Psoas muscle (tissue), 8 donors: ENCODE measurements around the gene CNTRL. TPM values are rescaled to one million over a fixed set of nuclear protein-coding genes. Genes with fewer than 3 reads are reported as not detected.
A peak's percentile ranks its signal among the peaks of the same experiment; 100 is the strongest.

Experiments
- ATAC-seq, 4 donors: fragments of 200-7000 bp; cut with Tn5 transposase; one replicate each; pipeline ENCODE4 v1.9.1; 2020; ENCODE audit warnings: moderate library complexity in 3 of 4, mild to moderate bottlenecking in 2 of 4
- DNase-seq, 2 donors: peaks; one replicate each; pipeline ENCODE4 v3.0.0-alpha.2; 2020
- H3K27ac ChIP-seq: fragments of 200-600 bp; one replicate; pipeline ENCODE4 v1.8.0; 2022
- H3K27me3 ChIP-seq, 3 donors: fragments of 200-600 bp in 1 of 3; one replicate each; pipeline versions ENCODE4 v1.6.1 to v1.8.0; 2013 to 2022; ENCODE audit warnings: low read length in 2 of 3, mild to moderate bottlenecking in 2 of 3, moderate library complexity in 1 of 3; ENCODE audit not compliant: insufficient read depth in 3 of 3
- H3K36me3 ChIP-seq, 2 donors: fragments of 200-600 bp in 1 of 2; one replicate each; pipeline versions ENCODE4 v1.6.1 to v1.8.0; 2013 to 2022; ENCODE audit warnings: low read depth in 1 of 2, mild to moderate bottlenecking in 1 of 2, moderate library complexity in 1 of 2; ENCODE audit not compliant: insufficient read depth in 1 of 2
- H3K4me1 ChIP-seq: fragments of 200-600 bp; one replicate; pipeline ENCODE4 v1.8.0; 2022
- H3K4me3 ChIP-seq: fragments of 200-600 bp; one replicate; pipeline ENCODE4 v1.8.0; 2022; ENCODE audit warnings: mild to moderate bottlenecking
- H3K9me3 ChIP-seq: fragments of 200-600 bp; one replicate; pipeline ENCODE4 v1.8.0; 2022
- WGBS, 3 donors: extraction: QIAGEN DNeasy Blood & Tissue Kit; methylation state at CpG; one replicate each; pipeline versions ENCODE4 v1.1.6 to v1.1.7; 2013; 5-methylcytosine and 5-hydroxymethylcytosine counted together
- intact Hi-C, 2 donors: fragments of 100-400 bp; cut with DNase I; formaldehyde crosslinking; loops; one replicate each; pipeline versions ENCODE4 v1.11.0 to v1.14.2; 2022
- polyA plus RNA-seq, 3 donors: library from polyadenylated mRNA; stranded (reverse); fragments of 200-250 nt; gene quantifications; one replicate each; pipeline ENCODE4 v1.2.3, GENCODE V29; 2013
- total RNA-seq, 4 donors: library from RNA; stranded (reverse); fragmentation: NEBNext Ultra II Directional in 2 of 4; extraction: Animal tissue kit (Norgen Biotek cat#: 25700) in 2 of 4; gene quantifications; one replicate each; pipeline versions ENCODE4 v1.2.1 to v1.2.4, GENCODE V29; 2021 to 2023
- TF ChIP-seq, protein P1 (sequence below): fragments of 200-600 bp; IDR thresholded peaks from one replicate; pipeline ENCODE4 v1.8.0; 2022; ENCODE audit warnings: antibody characterized with exemption
- donor health status: healthy with polysubstance abuse.
- donor health status: DM: no; HTN: no; CAD: no; lungs with moderate emphysema.
- donor health status: Bipolar disorder and iron deficiency.
- donor health status: healthy.
- donor health status: DM: yes; HTN: yes; CAD: no.
- donor health status: DM: no; HTN: no; CAD: no.
- donor health status: DM: no; HTN: no; CAD: no.
- donor health status: DM: yes; HTN: yes; CAD: no.

The CNTRL gene
- total and polyA plus RNA-seq, 7 donors, result 1.00 to 2.4 (median 1.3) TPM

- no peaks in the 10 kb centered on the region for H3K4me1 ChIP-seq
- no peak overlapping the region for H3K4me3 ChIP-seq
- 67 to 88% (median 72%) methylated on average over 2 of the region's 2 CpGs for WGBS, 3 donors
- intact Hi-C loops, result no loop called here
- no peaks in the 10 kb centered on the region for H3K9me3 ChIP-seq
- no peaks in the 10 kb centered on the region for H3K27me3 ChIP-seq
- no peak overlapping the region for H3K27ac ChIP-seq
- no peaks in the 10 kb centered on the region for H3K36me3 ChIP-seq
- DNase-seq (no peak), ATAC-seq (no peak)
- TF ChIP-seq, protein P1, sequence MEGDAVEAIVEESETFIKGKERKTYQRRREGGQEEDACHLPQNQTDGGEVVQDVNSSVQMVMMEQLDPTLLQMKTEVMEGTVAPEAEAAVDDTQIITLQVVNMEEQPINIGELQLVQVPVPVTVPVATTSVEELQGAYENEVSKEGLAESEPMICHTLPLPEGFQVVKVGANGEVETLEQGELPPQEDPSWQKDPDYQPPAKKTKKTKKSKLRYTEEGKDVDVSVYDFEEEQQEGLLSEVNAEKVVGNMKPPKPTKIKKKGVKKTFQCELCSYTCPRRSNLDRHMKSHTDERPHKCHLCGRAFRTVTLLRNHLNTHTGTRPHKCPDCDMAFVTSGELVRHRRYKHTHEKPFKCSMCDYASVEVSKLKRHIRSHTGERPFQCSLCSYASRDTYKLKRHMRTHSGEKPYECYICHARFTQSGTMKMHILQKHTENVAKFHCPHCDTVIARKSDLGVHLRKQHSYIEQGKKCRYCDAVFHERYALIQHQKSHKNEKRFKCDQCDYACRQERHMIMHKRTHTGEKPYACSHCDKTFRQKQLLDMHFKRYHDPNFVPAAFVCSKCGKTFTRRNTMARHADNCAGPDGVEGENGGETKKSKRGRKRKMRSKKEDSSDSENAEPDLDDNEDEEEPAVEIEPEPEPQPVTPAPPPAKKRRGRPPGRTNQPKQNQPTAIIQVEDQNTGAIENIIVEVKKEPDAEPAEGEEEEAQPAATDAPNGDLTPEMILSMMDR, result no peak
Observed at GRCh38 chr9:121207371-121207940, 132.7 kb downstream of the CNTRL start.

GRCh38 chr9:121210536-121210935 lies 135.8 kb downstream of the CNTRL start:
- WGBS, 3 donors, result 85 to 95% (median 89%) methylated on average over 5 of the region's 5 CpGs
- H3K4me1 ChIP-seq, result no peaks in the 10 kb centered on the region
- no peak for DNase-seq
- H3K27ac ChIP-seq, result no peak overlapping the region
- H3K27me3 ChIP-seq, result no peaks in the 10 kb centered on the region
- H3K9me3 ChIP-seq, result no peaks in the 10 kb centered on the region
- H3K36me3 ChIP-seq, result no peaks in the 10 kb centered on the region
- intact Hi-C loops, result loop anchor here (5.0 kb wide), 2 partner anchors 57 to 107 kb away; partner anchors contain the start of gene GSN (in 1 of the 2)
- no peak for ATAC-seq
- TF ChIP-seq, protein P1, result no peak
- H3K4me3 ChIP-seq, result no peak overlapping the region

- Histone ChIP-seq H3K27me3 (no peaks in the 10 kb centered on the region), H3K27ac (no peak overlapping the region), H3K4me3 (no peak overlapping the region), H3K36me3 (no peaks in the 10 kb centered on the region), H3K4me1 (no peaks in the 10 kb centered on the region), H3K9me3 (no peaks in the 10 kb centered on the region)
- DNase-seq (peak; percentile 90 to 94), ATAC-seq (peak; percentile 96 to 99 (median 98))
- WGBS, 3 donors, result 18 to 24% (median 18%) methylated on average over 9 of the region's 9 CpGs
- TF ChIP-seq, protein P1, result peak; percentile 94
- intact Hi-C loops, result loop anchor here (1.0 to 5.0 kb wide), 4 partner anchors 54 to 187 kb away; partner anchors contain the start of gene GSN (in 1 of the 2)
Observed at GRCh38 chr9:121213136-121213806, 138.5 kb downstream of the CNTRL start.

DNA sequence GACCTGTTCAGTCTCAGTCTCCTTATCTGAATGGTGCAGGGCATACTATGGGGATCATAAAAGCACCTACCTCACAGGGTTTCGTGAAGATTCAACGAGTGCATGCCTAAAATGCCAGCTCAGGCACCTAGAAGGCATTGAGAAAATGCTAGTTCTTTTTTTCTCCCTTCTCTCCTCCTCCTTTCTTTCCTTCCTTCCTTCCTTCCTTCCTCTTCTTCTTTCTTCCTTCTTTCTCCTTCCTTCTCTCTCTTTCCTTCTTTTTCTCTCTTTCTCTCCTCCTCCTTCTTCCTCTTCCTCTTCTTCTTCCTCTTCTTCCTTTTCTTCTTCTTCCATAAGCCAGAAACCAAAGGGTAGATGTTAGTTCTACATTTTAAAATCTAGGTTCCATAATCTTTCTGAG lies 139.2 kb downstream of the CNTRL start:
- H3K27ac ChIP-seq, result no peak overlapping the region
- no peak for ATAC-seq
- TF ChIP-seq, protein P1, result no peak
- no peak overlapping the region for H3K4me3 ChIP-seq
- no peaks in the 10 kb centered on the region for H3K4me1 ChIP-seq
- intact Hi-C loops, result loop anchor here (2.0 to 5.0 kb wide), 3 partner anchors 53 to 185 kb away; partner anchors contain the start of gene GSN (in 1 of the 2)
- H3K36me3 ChIP-seq, result no peaks in the 10 kb centered on the region
- H3K27me3 ChIP-seq, result no peaks in the 10 kb centered on the region
- WGBS, 3 donors, result 79 to 90% (median 86%) methylated on average over 2 of the region's 2 CpGs
- H3K9me3 ChIP-seq, result no peaks in the 10 kb centered on the region
- no peak for DNase-seq
